Progenitor cell of endocrine pancreas (in vitro differentiated cells): Measurements from ENCODE around the gene POU2AF1. TPM values are rescaled to one million over a fixed set of nuclear protein-coding genes. Genes with fewer than 3 reads are reported as not detected.

Source experiments
- DNase-seq: peaks from one replicate; pipeline ENCODE4 v3.0.0; 2021; ENCODE audit warnings: low spot score; ENCODE audit not compliant: unreplicated experiment
- H3K27ac Mint-ChIP-seq: 2 replicates; pipeline ENCODE4 v1.8.0; 2021; ENCODE audit warnings: mild to moderate bottlenecking, moderate library complexity, mixed read lengths
- H3K27me3 Mint-ChIP-seq: 2 replicates; pipeline ENCODE4 v1.8.0; 2021; ENCODE audit warnings: mixed read lengths
- H3K36me3 Mint-ChIP-seq: 2 replicates; pipeline ENCODE4 v1.8.0; 2022; ENCODE audit warnings: mixed read lengths; ENCODE audit not compliant: insufficient read depth
- H3K4me1 Mint-ChIP-seq: 2 replicates; pipeline ENCODE4 v1.8.0; 2021; ENCODE audit warnings: low read depth, mixed read lengths
- H3K4me3 Mint-ChIP-seq: 2 replicates; pipeline ENCODE4 v1.8.0; 2021; ENCODE audit warnings: low read depth, mild to moderate bottlenecking, moderate library complexity, mixed read lengths
- H3K9me3 Mint-ChIP-seq: 2 replicates; pipeline ENCODE4 v1.8.0; 2021; ENCODE audit warnings: low read depth, mixed read lengths
- CTCF ChIP-seq: fragments of 200-600 bp; sonication (generic); IDR thresholded peaks from one replicate; pipeline ENCODE4 v1.5.0; 2021; ENCODE audit warnings: antibody characterized with exemption, mild to moderate bottlenecking; ENCODE audit not compliant: unreplicated experiment
- total RNA-seq: library from RNA; stranded (reverse); gene quantifications from 2 replicates; pipeline ENCODE4 v1.2.1, GENCODE V29; 2021

Gene POU2AF1
- total RNA-seq, 1 donor from 2014 or later = 0.43 TPM

GRCh38 chr11:111408789-111409727, 30.0 kb upstream of the POU2AF1 start:
- Mint-ChIP-seq H3K4me3 (no peak overlapping the region), H3K4me1 (no peaks in the 10 kb centered on the region), H3K27ac (no peak overlapping the region), H3K36me3 (no peaks in the 10 kb centered on the region), H3K27me3 (peaks cover 11% of the 10 kb centered on the region), H3K9me3 (no peaks in the 10 kb centered on the region)
- no peak for DNase-seq
- no peak for TF ChIP-seq CTCF

GRCh38 chr11:111407652-111408051, 28.6 kb upstream of the POU2AF1 start:
- H3K9me3 Mint-ChIP-seq = peaks cover 4% of the 10 kb centered on the region
- peaks cover 7% of the 10 kb centered on the region for H3K27me3 Mint-ChIP-seq
- TF ChIP-seq CTCF = no peak
- no peaks in the 10 kb centered on the region for H3K4me1 Mint-ChIP-seq
- DNase-seq = no peak
- H3K4me3 Mint-ChIP-seq = no peak overlapping the region
- no peaks in the 10 kb centered on the region for H3K36me3 Mint-ChIP-seq
- no peak overlapping the region for H3K27ac Mint-ChIP-seq

GRCh38 chr11:111406589-111406988, 27.5 kb upstream of the POU2AF1 start:
- Mint-ChIP-seq H3K27me3 (peaks cover 5% of the 10 kb centered on the region), H3K9me3 (peaks cover 4% of the 10 kb centered on the region), H3K36me3 (no peaks in the 10 kb centered on the region), H3K27ac (no peak overlapping the region), H3K4me1 (no peaks in the 10 kb centered on the region), H3K4me3 (no peak overlapping the region)
- no peak for TF ChIP-seq CTCF
- no peak for DNase-seq

GRCh38 chr11:111406091-111406490, 27.0 kb upstream of the POU2AF1 start:
- no peak for DNase-seq
- no peak overlapping the region for H3K4me3 Mint-ChIP-seq
- no peaks in the 10 kb centered on the region for H3K4me1 Mint-ChIP-seq
- H3K36me3 Mint-ChIP-seq = no peaks in the 10 kb centered on the region
- peaks cover 5% of the 10 kb centered on the region for H3K27me3 Mint-ChIP-seq
- no peak overlapping the region for H3K27ac Mint-ChIP-seq
- peaks cover 4% of the 10 kb centered on the region for H3K9me3 Mint-ChIP-seq
- no peak for TF ChIP-seq CTCF

GRCh38 chr11:111405551-111405950, 26.5 kb upstream of the POU2AF1 start:
- TF ChIP-seq CTCF = no peak
- H3K27me3 Mint-ChIP-seq = no peaks in the 10 kb centered on the region
- DNase-seq = no peak
- no peaks in the 10 kb centered on the region for H3K36me3 Mint-ChIP-seq
- no peak overlapping the region for H3K4me3 Mint-ChIP-seq
- H3K27ac Mint-ChIP-seq = no peak overlapping the region
- no peaks in the 10 kb centered on the region for H3K4me1 Mint-ChIP-seq
- H3K9me3 Mint-ChIP-seq = peaks cover 4% of the 10 kb centered on the region
